GM18873 (cell line): ENCODE results near the gene PROZ.

ENCODE experiments used
- ATAC-seq: cut with Tn5 transposase; IDR thresholded peaks from one replicate; pipeline ENCODE4 v1.9.1; 2021; ENCODE audit warnings: mild to moderate bottlenecking, moderate library complexity, moderate number of reproducible peaks; ENCODE audit not compliant: unreplicated experiment, low FRiP score

Gene PROZ

GRCh38 chr13:113140677-113141600 is 17.5 kb upstream of the PROZ start:
- no peak for ATAC-seq

GRCh38 chr13:113141601-113141970 is 16.9 kb upstream of the PROZ start:
- no peak for ATAC-seq

- ATAC-seq = no peak
These were observed 15.6 kb upstream of the PROZ start for GRCh38 chr13:113142876-113143275.

GRCh38 chr13:113143466-113144254 is 14.8 kb upstream of the PROZ start:
- ATAC-seq = no peak

- no peak for ATAC-seq
These were observed 14.2 kb upstream of the PROZ start for GRCh38 chr13:113144255-113144629.

GRCh38 chr13:113145496-113145895 is 13.0 kb upstream of the PROZ start:
- ATAC-seq = no peak

GRCh38 chr13:113145911-113146598 is 12.4 kb upstream of the PROZ start:
- no peak for ATAC-seq

GRCh38 chr13:113146750-113147149 is 11.7 kb upstream of the PROZ start:
- ATAC-seq = no peak

- ATAC-seq = no peak
These were observed 11.2 kb upstream of the PROZ start for GRCh38 chr13:113147206-113147605.

GRCh38 chr13:113148407-113148806 is 10.0 kb upstream of the PROZ start:
- no peak for ATAC-seq

- ATAC-seq = no peak
These were observed 9.4 kb upstream of the PROZ start for GRCh38 chr13:113148940-113149503.

GRCh38 chr13:113149711-113150549 is 8.5 kb upstream of the PROZ start:
- no peak for ATAC-seq

GRCh38 chr13:113150550-113151365 is 7.7 kb upstream of the PROZ start:
- ATAC-seq = no peak

GRCh38 chr13:113151745-113152690 is 6.4 kb upstream of the PROZ start:
- ATAC-seq = no peak

- no peak for ATAC-seq
These were observed 5.8 kb upstream of the PROZ start for GRCh38 chr13:113152691-113152983.

- peak; percentile 23 for ATAC-seq
These were observed 5.3 kb upstream of the PROZ start for GRCh38 chr13:113152984-113153809.
